T-helper 1 cell (primary cell): Measurements from ENCODE around the gene TAF6L.
"Not testable (repeated sequence)": the region's sequence is repeated elsewhere in the genome, so short reads cannot be mapped to it uniquely, and the experiment has no call there.

Experiments
- DNase-seq, 5 donors: peaks; one replicate each; pipeline ENCODE4 v3.0.0-alpha.2; 2012 to 2020

Gene TAF6L

DNA sequence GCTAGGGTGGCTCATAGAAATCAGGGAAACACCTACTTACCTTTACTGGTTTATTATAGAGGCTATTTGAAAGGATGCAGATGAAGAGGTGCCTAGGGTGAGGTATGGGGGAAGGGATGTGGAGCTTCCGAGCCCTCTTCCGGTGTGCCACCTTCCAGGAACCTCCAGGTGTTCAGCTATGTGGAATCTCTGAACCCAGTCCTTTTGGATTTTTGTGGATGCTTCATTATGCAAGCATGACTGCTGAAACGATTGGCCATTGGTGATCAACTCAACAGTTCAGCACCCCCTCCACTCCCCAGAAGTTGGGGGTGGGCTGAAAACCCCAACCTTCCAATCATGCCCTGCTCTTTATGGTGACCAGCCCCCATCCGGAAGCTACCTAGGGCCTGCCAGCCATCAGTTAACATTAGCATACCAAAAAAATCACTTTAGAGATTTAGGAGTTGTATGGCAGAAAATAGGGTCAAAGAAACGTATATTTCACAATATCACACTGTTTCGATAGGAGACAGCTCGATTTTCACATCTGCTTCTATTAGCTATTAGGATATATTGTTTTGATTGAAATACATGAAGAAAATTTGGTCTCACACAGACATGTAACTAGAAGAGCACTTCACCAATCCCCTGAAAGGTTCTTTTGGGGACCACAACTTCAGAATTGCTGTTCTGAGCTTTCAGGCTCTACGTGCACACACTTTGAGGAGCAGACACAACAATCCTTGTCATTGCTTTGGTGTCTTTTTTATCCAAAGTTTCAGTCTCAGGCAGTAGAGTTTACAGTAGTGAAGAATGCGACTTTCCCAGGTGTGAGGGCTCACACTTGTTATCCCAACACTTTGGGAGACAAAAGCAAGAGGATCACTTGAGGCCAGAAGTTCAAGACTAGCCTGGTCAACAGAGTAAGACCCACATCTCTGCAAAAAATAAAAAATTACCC is 13.1 kb upstream of the TAF6L start:
- DNase-seq: no peak

DNA sequence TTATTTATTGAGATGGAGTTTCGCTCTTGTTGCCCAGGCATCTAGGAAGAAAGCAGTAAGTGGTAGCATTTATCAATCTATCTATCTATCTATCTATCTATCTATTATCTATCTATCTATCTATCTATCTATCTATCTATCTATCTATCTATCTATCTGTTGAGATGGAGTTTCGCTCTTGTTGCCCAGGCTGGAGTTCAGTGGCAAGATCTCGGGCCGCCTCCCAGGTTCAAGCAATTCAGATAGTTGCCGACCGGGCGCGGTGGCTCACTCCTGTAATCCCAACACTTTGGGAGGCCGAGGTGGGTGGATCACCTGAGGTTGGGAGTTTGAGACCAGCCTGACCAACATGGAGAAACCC is 10.3 kb upstream of the TAF6L start:
- DNase-seq: not testable (repeated sequence)

DNA sequence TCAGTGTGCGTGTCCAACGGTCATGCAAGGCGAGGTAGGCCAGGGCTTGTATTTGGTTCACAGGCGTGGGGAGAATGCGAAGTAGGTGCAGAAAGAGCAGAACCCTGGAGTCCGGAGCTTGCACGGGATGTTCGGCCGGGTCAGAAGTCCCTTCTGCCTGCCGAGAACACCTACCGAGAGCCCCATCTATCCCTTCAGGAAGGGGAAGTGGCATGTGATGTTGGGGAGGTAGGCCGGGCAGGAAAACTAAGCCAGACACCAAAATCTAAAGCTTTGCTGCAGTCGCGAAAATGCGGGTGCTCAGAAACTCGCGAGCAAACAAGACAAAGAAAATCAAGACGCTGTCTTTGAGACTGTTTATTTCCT is 435 bp upstream of the TAF6L start:
- no peak for DNase-seq

DNA sequence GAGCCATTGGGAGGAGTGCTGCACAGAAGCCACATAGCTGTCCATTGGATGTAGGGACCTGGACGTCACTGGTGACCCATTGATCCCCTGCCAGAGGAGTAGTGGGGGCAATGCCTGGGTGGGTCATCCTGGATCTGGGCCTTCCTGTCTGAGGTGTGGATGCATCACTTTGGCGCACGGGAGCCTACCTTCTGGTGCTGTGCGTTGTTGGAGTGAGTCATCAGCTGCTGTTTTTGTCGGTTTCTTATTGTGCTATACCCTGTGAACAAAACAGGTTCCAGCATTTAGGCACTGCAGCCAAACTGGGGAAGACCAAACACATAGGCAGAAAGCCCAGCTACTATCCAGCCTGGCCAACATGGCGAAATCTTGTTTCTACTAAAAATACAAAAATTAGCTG is 3.2 kb downstream of the TAF6L start:
- DNase-seq: no peak

DNA sequence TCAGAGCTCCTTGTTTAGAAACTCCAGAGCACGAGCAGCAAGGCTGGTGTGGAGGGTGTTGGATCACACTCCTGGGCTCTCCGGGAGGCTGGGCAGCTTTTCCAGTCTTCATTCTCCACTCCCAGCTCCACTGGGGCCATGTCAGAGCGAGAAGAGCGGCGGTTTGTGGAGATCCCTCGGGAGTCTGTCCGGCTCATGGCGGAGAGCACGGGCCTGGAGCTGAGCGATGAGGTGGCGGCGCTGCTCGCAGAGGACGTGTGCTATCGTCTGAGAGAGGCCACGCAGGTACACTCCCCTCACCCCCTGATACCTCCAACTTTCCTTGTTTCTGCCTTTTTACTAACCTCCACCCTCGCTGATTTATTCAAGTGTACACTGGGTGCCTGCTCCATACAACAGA is 4.5 kb downstream of the TAF6L start:
- no peak for DNase-seq

DNA sequence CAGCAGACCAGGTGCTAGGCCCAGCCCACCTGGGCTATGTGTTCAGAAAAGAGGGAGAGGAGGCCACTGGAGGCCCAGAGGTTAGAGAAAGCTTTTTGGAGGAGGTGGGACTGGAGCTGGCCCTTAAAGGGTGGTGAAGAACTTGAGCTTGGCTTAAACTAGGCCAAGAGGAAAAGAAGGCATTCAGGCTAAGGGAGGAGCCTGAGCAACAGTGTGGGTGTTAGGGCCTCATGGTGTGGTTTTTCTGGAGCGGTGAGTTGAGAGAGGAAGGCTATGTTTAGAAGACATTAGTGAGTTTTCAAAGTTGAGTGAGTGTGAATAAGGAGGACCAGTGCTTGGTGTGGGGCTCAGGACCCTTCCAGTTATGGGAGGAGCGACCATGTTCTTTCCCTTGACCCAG is 6.2 kb downstream of the TAF6L start:
- no peak for DNase-seq

DNA sequence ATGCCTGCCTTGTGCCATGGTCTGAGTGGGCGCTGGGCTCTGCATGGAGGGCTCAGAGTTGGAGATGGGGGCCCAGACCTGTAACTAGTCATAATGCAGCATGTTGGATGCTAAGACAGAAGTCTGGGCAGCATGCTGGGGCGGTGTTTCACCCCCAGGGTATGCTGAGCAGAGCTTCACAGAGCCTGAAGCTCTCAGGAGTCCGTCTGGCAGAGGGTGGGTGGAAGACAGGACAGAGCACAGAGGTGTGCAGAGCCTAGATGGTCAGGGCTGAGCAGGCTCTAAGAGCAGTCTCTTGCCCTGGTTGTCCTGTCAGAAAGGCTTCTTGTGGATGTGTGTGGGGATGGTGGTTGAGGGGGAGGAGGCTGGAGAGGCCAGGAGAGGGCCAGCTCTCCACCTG is 7.2 kb downstream of the TAF6L start:
- DNase-seq: no peak

DNA sequence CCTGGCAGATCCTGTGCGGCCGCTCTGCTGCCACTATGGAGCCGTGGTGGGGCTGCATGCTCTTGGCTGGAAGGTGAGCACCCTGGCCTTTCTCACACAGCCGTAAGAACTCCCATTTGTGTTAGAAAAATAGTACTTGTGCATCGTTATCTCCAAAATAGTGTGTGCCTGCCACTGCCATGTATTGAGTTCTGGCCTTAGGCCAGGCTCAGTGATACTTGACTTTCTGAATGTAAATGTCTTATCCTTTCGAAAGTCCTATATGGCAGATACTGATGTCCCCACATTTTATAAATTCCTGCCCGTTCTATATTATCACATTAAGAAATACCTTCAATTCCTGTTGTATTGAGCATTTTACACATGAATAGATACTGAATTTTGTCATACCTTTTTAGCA is 11.6 kb downstream of the TAF6L start:
- no peak for DNase-seq

DNA sequence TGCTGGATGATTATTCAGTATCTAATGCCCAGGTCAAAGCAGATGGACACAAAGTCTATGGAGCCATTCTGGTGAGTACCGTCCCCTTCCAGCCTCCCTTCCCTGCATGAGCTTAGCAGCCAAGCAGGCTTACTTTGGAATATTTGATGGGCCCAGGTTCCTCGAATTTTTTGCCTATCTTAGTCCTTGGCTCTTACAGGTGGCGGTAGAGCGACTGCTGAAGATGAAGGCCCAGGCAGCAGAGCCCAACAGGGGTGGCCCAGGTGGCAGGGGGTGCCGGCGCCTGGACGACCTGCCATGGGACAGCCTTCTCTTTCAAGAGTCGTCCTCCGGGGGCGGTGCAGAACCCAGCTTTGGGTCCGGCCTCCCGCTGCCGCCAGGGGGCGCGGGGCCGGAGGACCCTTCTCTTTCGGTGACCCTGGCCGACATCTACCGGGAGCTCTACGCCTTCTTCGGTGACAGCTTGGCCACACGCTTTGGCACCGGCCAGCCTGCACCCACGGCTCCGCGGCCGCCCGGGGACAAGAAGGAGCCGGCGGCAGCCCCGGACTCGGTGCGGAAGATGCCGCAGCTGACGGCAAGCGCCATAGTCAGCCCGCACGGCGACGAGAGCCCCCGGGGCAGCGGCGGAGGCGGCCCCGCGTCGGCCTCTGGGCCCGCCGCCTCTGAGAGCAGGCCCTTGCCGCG is 15.3 kb downstream of the TAF6L start:
- peak; percentile 66 to 88 (median 79) for DNase-seq

DNA sequence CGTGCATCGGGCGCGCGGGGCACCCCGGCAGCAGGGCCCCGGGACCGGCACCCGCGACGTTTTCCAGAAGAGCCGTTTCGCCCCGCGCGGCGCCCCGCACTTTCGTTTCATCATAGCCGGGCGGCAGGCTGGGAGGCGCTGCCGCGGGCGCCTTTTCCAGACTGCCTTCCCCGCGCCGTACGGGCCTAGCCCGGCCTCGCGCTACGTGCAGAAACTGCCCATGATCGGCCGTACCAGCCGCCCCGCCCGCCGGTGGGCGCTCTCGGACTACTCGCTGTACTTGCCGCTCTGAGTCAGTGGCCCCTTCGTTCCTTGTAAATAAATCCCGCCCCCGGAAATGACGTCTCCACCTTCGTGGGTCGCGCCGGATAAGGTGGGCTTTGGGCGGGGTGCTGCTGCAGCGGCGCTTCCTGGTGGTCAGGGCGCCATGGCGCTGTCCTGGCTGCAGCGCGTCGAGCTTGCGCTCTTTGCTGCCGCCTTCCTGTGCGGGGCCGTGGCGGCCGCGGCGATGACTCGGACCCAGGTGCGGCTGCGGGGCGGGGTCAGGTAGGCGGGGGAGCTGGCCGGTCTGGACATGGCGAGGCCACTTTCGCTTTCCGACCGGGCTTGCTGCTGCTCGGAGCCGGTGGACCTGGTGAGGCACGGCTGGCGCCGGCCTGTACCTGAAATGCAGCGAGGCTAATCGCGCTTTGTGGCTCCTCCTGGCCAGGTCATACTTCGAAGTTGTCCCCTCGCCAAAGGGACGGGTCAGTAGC is 16.0 kb downstream of the TAF6L start, which contains the start of gene TMEM179B:
TSS of gene TMEM179B (plus strand) at position 398 of the 755 bp plus-strand sequence. CDS start at position 428, 30 bp downstream.
- peak; percentile 91 to 99 (median 96) for DNase-seq

DNA sequence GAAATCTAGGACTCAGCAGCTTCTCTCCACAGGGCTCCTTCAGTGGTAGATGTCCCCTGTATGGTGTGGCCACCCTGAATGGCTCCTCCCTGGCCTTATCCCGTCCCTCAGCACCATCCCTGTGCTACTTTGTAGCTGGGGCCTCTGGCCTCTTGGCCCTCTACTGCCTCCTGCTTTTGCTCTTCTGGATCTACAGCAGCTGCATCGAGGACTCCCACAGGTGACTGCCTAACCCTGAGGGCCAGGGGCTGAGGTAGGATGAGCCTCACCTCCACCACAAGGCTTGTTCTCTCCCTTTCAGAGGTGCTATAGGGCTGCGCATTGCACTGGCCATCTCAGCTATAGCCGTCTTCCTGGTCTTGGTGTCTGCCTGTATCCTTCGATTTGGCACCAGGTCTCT is 17.8 kb downstream of the TAF6L start:
- no peak for DNase-seq

DNA sequence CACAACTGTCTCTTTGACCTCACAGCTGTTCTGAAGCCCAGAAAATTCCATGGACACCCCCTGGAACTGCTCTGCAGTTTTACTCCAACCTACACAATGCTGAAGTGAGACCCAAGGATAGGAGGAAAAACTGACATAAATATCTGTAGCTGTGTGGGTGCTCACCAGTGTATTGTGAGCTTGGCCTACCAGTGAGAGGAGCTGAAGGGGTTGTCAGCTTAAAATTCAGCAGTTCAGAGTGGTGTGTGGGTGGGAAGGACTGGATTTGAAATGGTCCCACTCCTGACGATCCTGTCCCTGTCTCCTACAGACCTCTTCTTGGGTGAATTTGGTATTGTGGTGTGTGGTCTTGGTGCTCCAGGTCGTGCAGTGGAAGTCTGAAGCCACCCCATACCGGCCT is 18.4 kb downstream of the TAF6L start:
- DNase-seq: no peak

DNA sequence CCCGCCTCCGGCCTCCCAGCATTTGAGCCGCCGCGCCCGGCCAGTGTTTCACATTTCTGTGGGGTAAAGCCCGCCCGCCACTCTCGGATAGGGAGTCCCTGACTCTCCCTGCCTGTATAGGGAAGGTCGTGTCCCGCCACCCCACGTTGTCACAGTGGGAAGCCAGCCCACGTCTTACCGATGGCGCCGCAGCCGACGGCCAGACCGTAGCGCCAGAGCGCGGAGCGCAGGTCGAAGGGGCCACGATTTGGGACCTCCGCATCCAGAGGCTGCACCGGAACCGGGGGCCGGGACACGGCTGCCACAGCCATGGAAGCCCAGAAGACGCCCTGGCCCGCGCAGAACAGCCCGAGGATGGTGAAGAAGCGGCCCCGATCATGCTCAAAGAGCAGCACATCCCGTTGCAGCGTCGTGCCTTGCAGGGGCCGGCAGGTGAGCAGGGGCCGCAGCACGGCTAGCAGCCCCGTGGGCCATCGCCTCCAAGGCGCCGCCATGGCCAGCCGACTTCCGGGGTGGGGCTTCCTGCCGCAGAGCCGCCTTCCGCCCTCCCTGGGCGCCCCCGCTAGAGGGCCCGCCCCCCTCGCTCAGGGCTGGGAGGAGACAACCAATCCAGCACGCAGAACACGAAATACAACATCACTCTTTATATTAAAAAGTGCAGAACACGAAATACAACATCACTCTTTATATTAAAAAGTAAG is 20.5 kb downstream of the TAF6L start, which contains the start of gene TMEM223:
TSS of gene TMEM223 (minus strand) at position 506 of the 701 bp plus-strand sequence. CDS start at position 494, 12 bp downstream.
- DNase-seq: peak; percentile 80 to 90 (median 87)

DNA sequence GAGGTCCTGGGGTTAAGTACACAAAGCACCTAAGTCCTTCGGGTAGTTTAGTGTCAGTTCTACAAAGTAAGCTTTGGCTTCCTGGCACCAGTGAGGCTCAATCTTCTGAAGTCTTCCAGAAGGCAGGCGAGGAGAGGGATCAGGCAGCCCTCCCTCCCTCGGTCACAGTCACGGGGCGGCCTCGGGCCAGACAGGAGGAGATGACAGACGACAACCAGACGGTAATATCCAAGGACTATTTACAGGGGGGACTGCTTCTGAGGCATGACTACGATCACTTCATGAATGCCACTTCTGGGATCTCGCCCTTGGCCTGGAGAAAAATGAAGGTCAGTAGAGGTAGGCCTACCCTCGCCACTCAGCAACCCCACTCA is 21.0 kb downstream of the TAF6L start:
- DNase-seq: no peak

DNA sequence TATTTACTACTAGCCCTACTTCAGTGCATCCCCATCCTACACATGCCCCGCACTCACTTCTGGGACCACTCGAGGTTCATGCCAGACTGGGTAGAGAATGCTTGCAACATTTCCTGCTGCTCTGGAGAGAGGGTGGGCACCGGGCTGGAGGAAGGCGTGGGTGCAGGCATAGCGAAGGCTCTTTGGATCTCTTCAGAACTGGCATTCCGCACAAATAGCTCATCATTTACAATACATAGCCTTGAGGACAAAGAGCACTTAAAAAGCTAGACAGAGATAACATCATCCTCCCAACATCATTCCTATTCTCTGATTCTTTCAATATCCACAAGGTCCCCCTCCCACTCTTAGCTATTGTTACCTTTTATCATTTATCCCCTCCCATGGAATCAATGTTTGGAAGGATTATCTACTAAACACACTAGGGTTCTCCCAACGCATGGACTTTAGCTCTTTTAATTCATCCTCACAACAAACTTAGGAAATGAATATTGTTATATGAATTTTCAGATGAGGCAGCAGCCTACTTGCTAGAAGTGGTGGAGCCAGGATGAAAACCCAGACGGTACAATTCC is 23.1 kb downstream of the TAF6L start:
- no peak for DNase-seq

DNA sequence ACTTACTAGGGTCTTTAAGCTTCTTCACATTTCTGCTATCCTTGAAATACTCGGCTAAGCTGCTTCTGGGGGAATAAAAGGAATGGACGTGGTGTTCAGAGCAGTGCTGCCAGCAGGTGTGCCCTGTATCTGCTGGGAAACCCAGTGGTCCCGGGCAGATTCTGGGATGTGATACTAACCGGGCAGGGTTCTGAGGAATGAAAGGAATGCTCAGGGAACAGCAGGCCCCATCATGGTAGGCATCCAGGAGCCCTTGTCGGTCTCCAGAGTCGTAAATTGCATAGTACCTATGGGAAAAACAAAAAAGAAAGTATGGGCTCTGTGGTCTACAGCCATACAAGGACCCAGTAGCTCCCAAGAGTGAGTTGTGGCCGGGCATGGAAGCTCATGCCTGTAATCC is 25.1 kb downstream of the TAF6L start:
- no peak for DNase-seq

DNA sequence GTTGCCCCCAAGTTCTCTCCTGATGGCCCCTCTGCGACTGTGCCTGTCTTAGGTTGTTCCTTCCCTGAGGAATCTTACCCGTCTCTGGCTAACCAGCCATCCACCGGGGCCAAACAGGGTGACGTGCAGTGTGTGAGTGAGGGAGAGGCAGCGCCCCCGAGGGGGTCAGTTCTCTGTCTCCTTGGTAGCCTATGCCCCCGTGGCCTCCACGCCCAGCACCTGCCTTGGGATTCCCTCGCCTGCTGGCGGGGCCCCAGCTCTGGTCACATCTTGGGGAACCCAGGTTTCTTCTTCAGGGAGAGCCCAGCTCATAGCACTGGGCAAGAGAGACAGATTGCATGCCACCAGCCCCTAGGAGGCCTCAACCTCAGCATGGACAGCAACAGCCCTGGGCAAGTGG is 28.3 kb downstream of the TAF6L start:
- no peak for DNase-seq

DNA sequence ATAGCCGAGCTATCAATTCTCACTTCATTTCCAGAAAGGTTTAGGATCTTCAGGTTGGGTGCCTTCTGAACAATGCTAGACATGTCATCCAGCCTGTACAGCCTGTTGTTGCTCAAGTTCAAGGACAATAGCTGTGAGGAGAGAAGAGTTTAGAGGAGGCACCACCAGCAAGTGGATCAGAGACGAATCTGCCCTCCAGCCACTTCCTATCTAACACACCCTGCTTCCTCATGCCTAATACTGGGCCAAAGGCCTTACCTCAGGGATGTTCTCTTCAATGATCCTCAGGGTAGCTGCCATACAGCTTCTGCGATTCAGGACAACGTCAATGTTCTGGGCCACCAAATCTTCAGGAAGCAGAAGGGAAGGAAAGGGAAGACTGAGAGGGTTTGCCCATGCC is 29.9 kb downstream of the TAF6L start:
- DNase-seq: no peak

DNA sequence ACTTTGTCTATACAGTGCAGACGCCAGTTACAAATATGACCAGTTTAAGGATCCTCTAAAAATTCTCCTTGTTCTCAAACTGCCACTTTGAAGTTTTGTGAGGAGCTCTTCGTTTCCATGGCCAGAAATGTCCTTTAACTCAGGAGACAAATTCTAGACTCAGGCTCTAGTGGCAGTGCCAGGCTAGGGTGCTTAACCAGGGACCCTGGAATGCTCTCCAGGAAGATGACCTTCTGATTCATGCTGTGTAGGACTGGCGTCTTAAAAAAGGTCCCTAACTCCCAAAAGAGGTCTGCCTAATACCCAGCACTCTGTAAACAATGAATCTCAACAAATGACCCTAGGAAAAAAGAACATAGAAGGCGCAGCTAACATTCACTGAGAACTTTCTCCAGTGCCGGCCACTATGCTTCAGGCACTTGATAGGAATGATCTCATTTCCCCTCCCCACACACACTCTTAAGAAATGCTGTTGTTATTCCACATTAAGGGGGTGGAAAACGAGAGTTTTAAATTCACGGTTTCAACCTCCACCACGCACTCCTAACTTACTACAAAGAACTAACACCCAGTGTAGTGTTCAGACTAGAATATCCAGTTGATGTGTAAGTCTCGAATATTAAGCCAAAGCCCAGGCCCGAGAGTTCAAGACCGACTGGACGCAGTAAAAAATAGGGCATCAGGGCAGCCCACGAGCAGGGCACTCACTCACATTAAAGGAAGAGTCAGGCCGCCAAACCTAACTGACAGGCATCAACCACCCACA is 33.3 kb downstream of the TAF6L start:
- DNase-seq: no peak

DNA sequence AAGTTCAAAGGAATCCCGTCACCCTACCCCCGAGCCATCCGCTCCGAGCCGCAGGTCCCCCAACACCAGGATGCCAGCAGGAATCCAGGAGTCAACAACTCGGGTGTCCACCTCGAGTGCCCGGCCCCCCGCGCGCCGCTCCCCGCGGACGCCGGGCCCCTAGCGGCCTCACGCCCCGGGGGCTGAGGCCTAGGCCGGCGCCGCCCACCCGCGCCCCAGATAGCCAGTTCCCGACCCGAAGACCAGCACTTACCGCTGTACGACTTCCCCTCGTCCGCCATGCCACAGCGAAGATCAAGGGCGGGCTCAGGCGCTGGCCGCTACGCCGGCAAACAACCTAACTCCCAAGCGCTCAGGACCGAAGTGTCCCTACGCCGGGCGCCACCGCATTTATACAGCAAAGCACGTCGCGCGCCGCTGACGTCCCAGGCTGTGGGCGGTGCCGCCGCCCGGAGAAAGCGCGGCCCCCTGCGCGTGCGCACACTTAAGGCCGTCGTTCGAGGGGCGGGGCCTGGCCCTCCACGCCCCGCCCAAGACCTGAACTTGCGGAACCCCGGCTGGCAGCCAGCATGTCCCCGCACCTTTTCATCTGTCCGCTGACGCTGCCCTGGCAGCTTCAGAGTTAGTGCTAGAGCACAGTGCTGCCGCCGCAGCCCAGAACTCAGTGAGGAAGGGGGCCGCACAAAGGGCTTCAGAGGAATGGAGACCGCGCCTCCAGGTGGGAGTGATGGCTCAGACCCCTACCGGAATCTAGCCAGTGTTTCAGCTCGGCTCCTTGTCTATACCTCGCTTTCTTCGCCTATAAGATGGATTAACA is 34.1 kb downstream of the TAF6L start, which contains the start of gene NXF1:
TSS of gene NXF1 (minus strand) at position 365 of the 817 bp plus-strand sequence. CDS start at position 281, 84 bp downstream.
- peak; percentile 91 to 97 (median 95) for DNase-seq
